DOHH2 (cell line): ENCODE results near the gene PLK2.

Source experiments
- EZH2phosphoT487 ChIP-seq: fragments of 200-600 bp; sonication (generic); IDR thresholded peaks from 2 replicates; pipeline ENCODE4 v1.6.1; 2017; ENCODE audit warnings: borderline replicate concordance, mild to moderate bottlenecking, antibody characterized with exemption, low read length, moderate library complexity, mixed read lengths
- TF ChIP-seq, protein P1 (sequence below): fragments of 200-600 bp; sonication (generic); IDR thresholded peaks from one replicate; pipeline ENCODE4 v1.5.1; 2014; ENCODE audit warnings: antibody characterized with exemption, mild to moderate bottlenecking, low read depth, low read length; ENCODE audit not compliant: poor library complexity, severe bottlenecking

- TF ChIP-seq, protein P1, sequence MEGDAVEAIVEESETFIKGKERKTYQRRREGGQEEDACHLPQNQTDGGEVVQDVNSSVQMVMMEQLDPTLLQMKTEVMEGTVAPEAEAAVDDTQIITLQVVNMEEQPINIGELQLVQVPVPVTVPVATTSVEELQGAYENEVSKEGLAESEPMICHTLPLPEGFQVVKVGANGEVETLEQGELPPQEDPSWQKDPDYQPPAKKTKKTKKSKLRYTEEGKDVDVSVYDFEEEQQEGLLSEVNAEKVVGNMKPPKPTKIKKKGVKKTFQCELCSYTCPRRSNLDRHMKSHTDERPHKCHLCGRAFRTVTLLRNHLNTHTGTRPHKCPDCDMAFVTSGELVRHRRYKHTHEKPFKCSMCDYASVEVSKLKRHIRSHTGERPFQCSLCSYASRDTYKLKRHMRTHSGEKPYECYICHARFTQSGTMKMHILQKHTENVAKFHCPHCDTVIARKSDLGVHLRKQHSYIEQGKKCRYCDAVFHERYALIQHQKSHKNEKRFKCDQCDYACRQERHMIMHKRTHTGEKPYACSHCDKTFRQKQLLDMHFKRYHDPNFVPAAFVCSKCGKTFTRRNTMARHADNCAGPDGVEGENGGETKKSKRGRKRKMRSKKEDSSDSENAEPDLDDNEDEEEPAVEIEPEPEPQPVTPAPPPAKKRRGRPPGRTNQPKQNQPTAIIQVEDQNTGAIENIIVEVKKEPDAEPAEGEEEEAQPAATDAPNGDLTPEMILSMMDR = no peak
- TF ChIP-seq EZH2phosphoT487 = no peak
Observed at GRCh38 chr5:58469896-58470295, 10.0 kb upstream of the PLK2 start.
